ENCODE data around the gene ELAC2.

The ELAC2 gene

DNA sequence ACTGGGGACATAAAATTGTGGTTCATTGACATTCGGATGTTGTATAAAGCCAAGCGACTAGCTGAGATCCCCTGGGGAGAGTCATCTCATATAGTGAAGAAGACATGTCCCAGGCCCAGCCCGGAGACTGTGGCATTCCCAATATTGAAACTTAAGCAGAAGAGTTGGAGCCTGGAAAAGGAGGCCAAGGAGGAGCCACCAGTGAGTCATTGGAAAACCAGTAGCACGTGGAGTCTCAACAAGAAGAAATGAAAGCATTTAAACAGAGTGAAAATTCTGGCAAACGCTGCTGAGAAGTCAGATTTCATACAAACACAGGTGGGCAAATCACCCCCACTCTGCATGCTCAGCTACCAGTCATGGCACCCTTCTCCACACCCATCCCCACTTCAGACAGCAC, 9.4 kb upstream of the ELAC2 start:
- Histone ChIP-seq H3K27ac (ENCODE audit: low read depth, low read length) (no peak overlapping the region), H3K4me3 (ENCODE audit: insufficient read depth, low read length, poor library complexity, severe bottlenecking) (no peak overlapping the region), H3F3A (ENCODE audit: insufficient read depth) (no peaks in the 10 kb centered on the region), H3K27me3 (ENCODE audit: low read length) (no peaks in the 10 kb centered on the region), H3K36me3 (ENCODE audit: low read length) (no peaks in the 10 kb centered on the region), H3K9me3 (ENCODE audit: insufficient read depth, low read length) (no peaks in the 10 kb centered on the region), H3K79me2 (ENCODE audit: insufficient read depth, low read length) (no peaks in the 10 kb centered on the region), H3K9me2 (replicated peaks; ENCODE audit: insufficient read depth, low read length) (no peaks in the 10 kb centered on the region), H3K9ac (ENCODE audit: low read length) (no peak overlapping the region), H3K4me2 (ENCODE audit: low read depth, low read length, poor library complexity, severe bottlenecking) (no peak overlapping the region), H4K20me1 (ENCODE audit: low read depth, low read length) (no peaks in the 10 kb centered on the region), H2AFZ (ENCODE audit: low read depth, low read length, severe bottlenecking) (no peak overlapping the region)
- TF ChIP-seq, protein P1, sequence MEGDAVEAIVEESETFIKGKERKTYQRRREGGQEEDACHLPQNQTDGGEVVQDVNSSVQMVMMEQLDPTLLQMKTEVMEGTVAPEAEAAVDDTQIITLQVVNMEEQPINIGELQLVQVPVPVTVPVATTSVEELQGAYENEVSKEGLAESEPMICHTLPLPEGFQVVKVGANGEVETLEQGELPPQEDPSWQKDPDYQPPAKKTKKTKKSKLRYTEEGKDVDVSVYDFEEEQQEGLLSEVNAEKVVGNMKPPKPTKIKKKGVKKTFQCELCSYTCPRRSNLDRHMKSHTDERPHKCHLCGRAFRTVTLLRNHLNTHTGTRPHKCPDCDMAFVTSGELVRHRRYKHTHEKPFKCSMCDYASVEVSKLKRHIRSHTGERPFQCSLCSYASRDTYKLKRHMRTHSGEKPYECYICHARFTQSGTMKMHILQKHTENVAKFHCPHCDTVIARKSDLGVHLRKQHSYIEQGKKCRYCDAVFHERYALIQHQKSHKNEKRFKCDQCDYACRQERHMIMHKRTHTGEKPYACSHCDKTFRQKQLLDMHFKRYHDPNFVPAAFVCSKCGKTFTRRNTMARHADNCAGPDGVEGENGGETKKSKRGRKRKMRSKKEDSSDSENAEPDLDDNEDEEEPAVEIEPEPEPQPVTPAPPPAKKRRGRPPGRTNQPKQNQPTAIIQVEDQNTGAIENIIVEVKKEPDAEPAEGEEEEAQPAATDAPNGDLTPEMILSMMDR (IDR thresholded peaks at IDR 0.05; ENCODE audit: insufficient read depth, low read length, poor library complexity, severe bottlenecking), result no peak
- no peak for TF ChIP-seq EZH2phosphoT487 (conservative IDR thresholded peaks at IDR 0.05; ENCODE audit: low read length)

DNA sequence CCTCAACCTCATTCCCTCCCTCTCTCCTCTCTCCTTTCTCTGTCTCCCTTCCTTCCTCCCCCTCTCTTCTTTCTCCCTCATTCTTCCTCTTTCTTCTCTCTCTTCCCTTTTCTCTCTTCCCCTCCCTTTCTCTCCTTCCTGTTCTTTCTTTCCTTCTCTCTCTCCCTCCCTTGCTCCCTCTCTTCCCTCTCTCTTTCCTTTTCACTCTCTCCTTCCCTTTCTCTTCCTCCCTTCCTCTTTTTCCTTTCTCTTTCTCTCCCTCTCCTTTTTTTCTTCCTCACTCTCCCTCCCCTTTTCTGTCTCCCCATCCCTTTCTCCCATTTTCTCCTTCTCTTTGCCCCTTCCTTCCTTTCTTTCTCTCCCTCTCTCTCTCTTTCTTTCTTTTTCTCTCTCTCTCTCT, 7.9 kb upstream of the ELAC2 start:
- H3K4me2 ChIP-seq (ENCODE audit: low read depth, low read length, poor library complexity, severe bottlenecking), result no peak overlapping the region
- H3K79me2 ChIP-seq (ENCODE audit: insufficient read depth, low read length), result no peaks in the 10 kb centered on the region
- H3K9me2 ChIP-seq (replicated peaks; ENCODE audit: insufficient read depth, low read length), result no peaks in the 10 kb centered on the region
- H3K9ac ChIP-seq (ENCODE audit: low read length), result no peak overlapping the region
- H2AFZ ChIP-seq (ENCODE audit: low read depth, low read length, severe bottlenecking), result no peak overlapping the region
- H3K27ac ChIP-seq (ENCODE audit: low read depth, low read length), result no peak overlapping the region
- no peaks in the 10 kb centered on the region for H3K36me3 ChIP-seq (ENCODE audit: low read length)
- H4K20me1 ChIP-seq (ENCODE audit: low read depth, low read length), result no peaks in the 10 kb centered on the region
- H3K4me3 ChIP-seq (ENCODE audit: insufficient read depth, low read length, poor library complexity, severe bottlenecking), result no peak overlapping the region
- no peaks in the 10 kb centered on the region for H3K27me3 ChIP-seq (ENCODE audit: low read length)
- no peaks in the 10 kb centered on the region for H3F3A ChIP-seq (ENCODE audit: insufficient read depth)
- H3K9me3 ChIP-seq (ENCODE audit: insufficient read depth, low read length), result no peaks in the 10 kb centered on the region
- TF ChIP-seq, protein P1 (IDR thresholded peaks at IDR 0.05; ENCODE audit: insufficient read depth, low read length, poor library complexity, severe bottlenecking), result no peak

DNA sequence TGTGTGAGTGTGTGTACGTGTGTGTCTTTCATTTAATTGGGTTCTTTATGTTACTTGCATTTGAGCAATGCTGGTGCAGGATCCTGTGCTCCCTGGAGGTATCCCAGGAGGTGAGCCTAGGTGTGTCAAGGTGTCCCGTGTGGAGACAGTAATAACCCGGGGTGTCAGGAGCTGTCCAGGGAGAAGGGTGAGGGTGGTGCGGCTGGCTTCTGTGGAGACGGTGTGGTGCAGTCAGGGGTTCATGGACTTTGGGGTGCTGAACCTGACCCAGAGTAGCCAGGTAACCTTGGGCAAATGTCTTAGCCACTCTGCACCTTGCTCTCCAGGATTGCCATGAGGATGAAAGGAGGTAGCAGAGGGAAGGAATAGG, 7.4 kb upstream of the ELAC2 start:
- no peaks in the 10 kb centered on the region for H3K9me2 ChIP-seq (replicated peaks; ENCODE audit: insufficient read depth, low read length)
- H3F3A ChIP-seq (ENCODE audit: insufficient read depth), result no peaks in the 10 kb centered on the region
- H3K9me3 ChIP-seq (ENCODE audit: insufficient read depth, low read length), result no peaks in the 10 kb centered on the region
- no peaks in the 10 kb centered on the region for H3K79me2 ChIP-seq (ENCODE audit: insufficient read depth, low read length)
- H3K4me3 ChIP-seq (ENCODE audit: insufficient read depth, low read length, poor library complexity, severe bottlenecking), result no peak overlapping the region
- H3K36me3 ChIP-seq (ENCODE audit: low read length), result no peaks in the 10 kb centered on the region
- no peak overlapping the region for H3K9ac ChIP-seq (ENCODE audit: low read length)
- H3K4me2 ChIP-seq (ENCODE audit: low read depth, low read length, poor library complexity, severe bottlenecking), result no peak overlapping the region
- no peaks in the 10 kb centered on the region for H4K20me1 ChIP-seq (ENCODE audit: low read depth, low read length)
- H2AFZ ChIP-seq (ENCODE audit: low read depth, low read length, severe bottlenecking), result no peak overlapping the region
- no peak overlapping the region for H3K27ac ChIP-seq (ENCODE audit: low read depth, low read length)
- H3K27me3 ChIP-seq (ENCODE audit: low read length), result no peaks in the 10 kb centered on the region
- TF ChIP-seq, protein P1 (IDR thresholded peaks at IDR 0.05; ENCODE audit: insufficient read depth, low read length, poor library complexity, severe bottlenecking), result no peak
- TF ChIP-seq EZH2phosphoT487 (conservative IDR thresholded peaks at IDR 0.05; ENCODE audit: low read length), result no peak
